SIG-M5 (cell line): Measurements from ENCODE around the gene IL27RA.
A peak's percentile ranks its signal among the peaks of the same experiment; 100 is the strongest.
"Not testable (repeated sequence)": the region's sequence is repeated elsewhere in the genome, so short reads cannot be mapped to it uniquely, and the experiment has no call there.

Experiments used
- DNase-seq: peaks from one replicate; lab custom pipeline; 2025; lab: John Stamatoyannopoulos, UW

Gene IL27RA

GRCh38 chr19:13999085-13999484 is 32.5 kb upstream of the IL27RA start:
- DNase-seq, result no peak

- DNase-seq, result no peak
Observed at GRCh38 chr19:14000691-14001375, 30.7 kb upstream of the IL27RA start.

DNA sequence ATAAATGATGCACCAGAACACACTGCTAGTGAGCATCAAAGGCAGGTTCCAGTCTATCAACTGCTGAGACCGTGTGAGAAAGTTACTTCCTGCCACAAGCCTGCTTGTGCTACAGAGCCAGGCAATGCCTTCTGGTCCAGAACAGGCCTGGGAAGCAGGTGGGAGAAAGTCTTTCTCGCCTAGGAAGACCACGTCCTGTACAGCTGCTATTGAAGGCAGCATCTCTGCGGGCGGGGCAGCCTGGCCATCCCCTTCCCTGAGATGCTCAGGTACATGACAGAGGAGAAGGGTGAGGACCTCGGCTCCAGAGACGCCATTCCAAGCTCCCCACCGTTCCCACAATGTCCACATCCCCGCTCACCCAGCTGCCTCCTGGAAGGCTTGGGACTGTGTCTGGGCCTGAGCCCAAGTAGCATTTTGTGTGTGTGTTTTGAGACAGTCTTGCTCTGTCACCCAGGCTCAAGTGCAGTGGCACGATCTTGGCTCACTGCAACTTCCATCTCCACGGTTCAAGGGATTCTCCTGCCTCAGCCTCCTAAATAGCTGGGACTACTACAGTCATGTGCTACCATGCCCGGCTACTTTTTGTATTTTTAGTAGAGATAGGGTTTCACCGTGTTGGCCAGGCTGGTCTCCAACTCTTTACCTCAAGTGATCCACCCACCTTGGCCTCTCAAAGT is 28.9 kb upstream of the IL27RA start:
- DNase-seq, result no peak

GRCh38 chr19:14003251-14004055 is 28.1 kb upstream of the IL27RA start:
- no peak for DNase-seq

- no peak for DNase-seq
Observed at GRCh38 chr19:14004619-14005348, 26.8 kb upstream of the IL27RA start.

DNA sequence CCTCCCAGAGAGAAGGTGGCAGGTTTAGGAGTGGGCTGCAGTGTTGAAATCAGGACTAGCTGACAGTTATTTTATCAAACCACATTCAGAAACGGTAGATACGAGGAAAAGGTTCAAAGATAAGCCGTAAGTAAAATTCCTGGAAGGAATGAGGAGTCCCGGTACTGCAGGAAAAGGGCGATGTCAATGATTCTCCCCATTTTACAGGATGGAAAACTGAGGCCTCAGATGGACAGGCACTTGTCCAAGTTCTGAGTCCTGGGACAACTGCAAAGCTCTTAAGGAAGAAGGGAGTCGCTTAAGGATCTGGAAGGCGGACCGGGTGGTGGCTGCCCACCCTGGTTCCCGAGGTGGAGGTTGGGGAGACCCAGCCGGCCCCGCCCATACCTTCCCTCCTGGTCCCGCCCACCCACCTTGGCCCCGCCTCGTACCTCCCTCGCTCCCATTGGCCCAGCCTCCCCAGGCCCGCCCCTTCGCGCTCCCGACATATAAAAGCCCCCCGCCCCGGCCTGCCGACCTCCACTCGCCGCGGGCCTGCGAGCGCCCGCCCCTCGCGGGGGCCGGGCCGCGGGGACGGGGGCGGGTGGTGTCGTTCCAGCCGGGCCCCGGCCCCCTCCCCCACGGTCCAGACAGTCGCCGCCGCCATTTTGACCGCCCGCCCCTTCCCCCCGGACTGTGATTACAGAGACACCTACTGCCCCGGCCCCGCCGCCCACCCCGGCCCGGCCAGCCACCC is 26.0 kb upstream of the IL27RA start:
- DNase-seq, result no peak

- peak; percentile 99 for DNase-seq
Observed at GRCh38 chr19:14006085-14006765, 25.3 kb upstream of the IL27RA start, which contains the start of gene RFX1. Gene RFX1, minus strand, starts transcription at chr19:14006320. Its CDS starts 12,477 bp downstream, at chr19:13993843.

GRCh38 chr19:14006766-14007562 is 24.6 kb upstream of the IL27RA start:
- DNase-seq, result no peak

DNA sequence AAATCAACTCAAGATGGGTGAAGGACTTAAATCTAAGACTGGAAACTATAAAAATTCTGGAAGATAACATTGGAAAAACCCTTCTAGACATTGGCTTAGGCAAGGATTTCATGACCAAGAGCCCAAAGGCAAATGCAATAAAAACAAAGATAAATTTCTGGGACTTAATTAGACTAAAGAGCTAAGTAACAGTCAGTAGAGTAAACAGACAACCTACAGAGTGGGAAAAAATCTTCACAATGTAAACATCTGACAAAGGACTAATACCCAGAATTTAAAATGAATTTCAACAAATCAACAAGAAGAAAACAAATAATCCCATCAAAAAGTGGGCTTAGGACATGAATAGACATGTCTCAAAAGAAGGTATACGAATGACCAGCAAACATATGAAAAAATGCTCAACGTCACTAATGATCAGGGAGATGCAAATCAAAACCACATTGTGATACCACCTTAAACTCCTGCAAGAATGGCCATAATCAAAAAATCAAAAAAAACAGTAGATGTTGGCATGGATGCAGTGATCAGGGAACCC is 19.1 kb upstream of the IL27RA start:
- DNase-seq, result no peak

- no peak for DNase-seq
Observed at GRCh38 chr19:14015524-14016035, 16.0 kb upstream of the IL27RA start.

DNA sequence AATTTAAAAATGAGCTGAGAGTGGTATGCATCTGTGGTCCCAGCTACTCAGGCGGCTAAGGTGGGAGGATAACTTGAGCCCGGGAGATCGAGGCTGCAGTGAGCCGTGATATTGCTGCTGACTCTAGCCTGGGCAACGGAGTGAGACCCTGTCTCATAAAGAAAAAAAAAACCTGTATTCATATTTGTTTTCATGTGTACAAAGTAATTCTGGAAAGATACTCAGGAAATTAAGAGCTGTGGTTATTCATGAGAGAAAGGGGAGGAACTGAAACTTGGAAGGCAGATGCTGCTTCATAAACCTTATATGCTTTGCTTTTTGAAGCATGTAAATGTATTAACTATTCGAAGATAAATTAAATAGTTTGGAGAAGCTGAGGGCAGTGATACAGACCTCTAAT is 12.5 kb upstream of the IL27RA start:
- DNase-seq, result no peak

DNA sequence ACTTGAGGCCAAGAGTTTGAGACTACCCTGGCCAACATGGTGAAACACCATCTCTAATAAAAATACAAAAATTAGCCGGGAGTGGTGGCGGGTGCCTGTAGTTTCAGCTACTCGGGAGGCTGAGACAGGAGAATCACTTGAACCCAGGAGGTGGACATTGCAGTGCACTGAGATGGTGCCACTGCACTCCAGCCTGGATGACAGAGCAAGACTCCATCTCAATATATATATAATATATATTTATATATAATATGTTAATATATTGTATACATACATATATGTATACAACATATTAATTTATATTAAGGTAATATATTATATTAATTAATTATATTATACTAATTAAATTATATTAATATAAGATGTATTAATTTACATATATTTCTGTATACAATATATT is 11.8 kb upstream of the IL27RA start:
- not testable (repeated sequence) for DNase-seq

DNA sequence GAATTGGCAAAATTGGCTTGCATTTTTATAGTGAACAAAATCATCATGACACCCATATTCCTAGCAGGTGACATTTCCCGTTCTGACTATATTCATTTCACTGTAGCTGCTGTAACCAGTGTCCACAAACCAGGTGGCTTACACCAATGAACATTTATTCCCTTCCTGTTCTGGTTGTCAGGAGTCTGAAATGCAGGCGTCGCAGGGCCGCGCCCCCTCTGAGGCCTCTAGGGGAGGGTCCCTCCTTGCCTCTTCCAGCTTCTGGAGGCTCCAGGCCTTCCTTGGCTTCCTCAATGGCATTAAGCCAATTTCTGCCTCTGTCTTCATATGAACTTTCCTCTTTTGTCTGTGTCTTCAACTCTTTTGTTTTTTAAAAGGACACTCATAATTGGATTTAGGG is 10.1 kb upstream of the IL27RA start:
- DNase-seq, result no peak

DNA sequence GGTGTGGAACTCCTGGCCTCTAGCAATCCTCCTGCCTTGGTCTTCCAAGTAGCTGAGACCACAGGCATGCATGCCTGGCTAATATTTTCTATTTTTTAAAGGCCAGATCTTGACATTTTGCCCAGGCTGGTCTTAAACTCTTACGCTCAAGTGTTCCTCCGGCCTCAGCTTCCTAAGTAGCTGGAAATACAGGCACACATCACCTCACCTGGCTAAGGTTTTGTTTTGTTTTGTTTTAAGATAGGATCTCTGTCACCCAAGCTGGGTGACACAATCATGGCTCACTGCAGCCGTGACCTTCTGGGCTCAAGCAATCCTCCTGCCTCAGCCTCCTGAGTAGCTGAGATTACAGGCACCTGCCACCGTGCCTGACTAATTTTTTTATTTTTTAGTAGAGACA is 9.1 kb upstream of the IL27RA start:
- DNase-seq, result no peak

- no peak for DNase-seq
Observed at GRCh38 chr19:14023404-14024235, 7.9 kb upstream of the IL27RA start.

- not testable (repeated sequence) for DNase-seq
Observed at GRCh38 chr19:14026652-14027192, 4.8 kb upstream of the IL27RA start.

- no peak for DNase-seq
Observed at GRCh38 chr19:14027856-14028450, 3.6 kb upstream of the IL27RA start, which contains the start of gene RLN3. Gene RLN3, plus strand, starts transcription at chr19:14028148. Its CDS starts 57 bp downstream, at chr19:14028205.

GRCh38 chr19:14028901-14029300 is 2.7 kb upstream of the IL27RA start:
- no peak for DNase-seq
